GM12892 (cell line): ENCODE results near the gene DZIP1.
"Not testable (repeated sequence)": the region's sequence is repeated elsewhere in the genome, so short reads cannot be mapped to it uniquely, and the experiment has no call there.

Source experiments
- DNase-seq: peaks from one replicate; pipeline ENCODE4 v3.0.0; 2011; ENCODE audit not compliant: insufficient read length
- FAIRE-seq: peaks from 2 replicates; lab custom pipeline; 2011; peaks lifted over from hg19 to GRCh38; lab: Jason Lieb, UNC
- POLR2A ChIP-seq: IDR thresholded peaks from 2 replicates; pipeline ENCODE4 v1.6.1; 2011; ENCODE audit warnings: low read depth, low read length, control low read depth
- POLR2AphosphoS5 ChIP-seq: IDR thresholded peaks from 2 replicates; pipeline ENCODE4 v1.6.1; 2011; ENCODE audit warnings: low read depth, low read length, control low read depth
- TAF1 ChIP-seq: IDR thresholded peaks from 2 replicates; pipeline ENCODE4 v1.6.1; 2011; ENCODE audit warnings: low read depth, mild to moderate bottlenecking, control low read depth, low read length, borderline replicate concordance

Gene DZIP1

GRCh38 chr13:95588721-95589120 lies 55.8 kb downstream of the DZIP1 start:
- DNase-seq (no peak), FAIRE-seq (no peak)
- TF ChIP-seq POLR2AphosphoS5 (no peak), POLR2A (no peak), TAF1 (no peak)

GRCh38 chr13:95588134-95588533 lies 56.4 kb downstream of the DZIP1 start:
- DNase-seq (no peak), FAIRE-seq (no peak)
- TF ChIP-seq POLR2AphosphoS5 (no peak), POLR2A (no peak), TAF1 (no peak)

- DNase-seq = no peak
- FAIRE-seq = no peak
- TF ChIP-seq POLR2A = no peak
Measured at GRCh38 chr13:95585867-95586266, 58.6 kb downstream of the DZIP1 start.

GRCh38 chr13:95579303-95579702 lies 65.2 kb downstream of the DZIP1 start:
- TF ChIP-seq TAF1 (no peak), POLR2AphosphoS5 (no peak), POLR2A (no peak)
- FAIRE-seq (peak; percentile 77), DNase-seq (no peak)

GRCh38 chr13:95573221-95573620 lies 71.3 kb downstream of the DZIP1 start:
- TF ChIP-seq POLR2A (no peak), TAF1 (no peak), POLR2AphosphoS5 (no peak)
- DNase-seq (no peak), FAIRE-seq (no peak)

- no peak for FAIRE-seq
- DNase-seq = no peak
- TF ChIP-seq TAF1 (no peak), POLR2A (no peak), POLR2AphosphoS5 (no peak)
Measured at GRCh38 chr13:95571941-95572340, 72.6 kb downstream of the DZIP1 start.

GRCh38 chr13:95570016-95570415 lies 74.5 kb downstream of the DZIP1 start:
- TF ChIP-seq POLR2A (no peak), TAF1 (no peak), POLR2AphosphoS5 (no peak)
- FAIRE-seq (no peak), DNase-seq (no peak)

GRCh38 chr13:95568131-95568530 lies 76.4 kb downstream of the DZIP1 start:
- TF ChIP-seq POLR2AphosphoS5 (no peak), POLR2A (no peak), TAF1 (no peak)
- no peak for DNase-seq
- no peak for FAIRE-seq

- not testable (repeated sequence) for DNase-seq, FAIRE-seq
Measured at GRCh38 chr13:95565758-95566157, 78.7 kb downstream of the DZIP1 start.

GRCh38 chr13:95564733-95565291 lies 79.7 kb downstream of the DZIP1 start:
- DNase-seq (no peak), FAIRE-seq (no peak)
- TF ChIP-seq POLR2AphosphoS5 (no peak), POLR2A (no peak)

GRCh38 chr13:95564091-95564490 lies 80.4 kb downstream of the DZIP1 start:
- FAIRE-seq (no peak), DNase-seq (no peak)
- TF ChIP-seq TAF1 (no peak), POLR2A (no peak), POLR2AphosphoS5 (no peak)

- no peak for FAIRE-seq
- TF ChIP-seq POLR2A = no peak
- TF ChIP-seq TAF1 = no peak
- TF ChIP-seq POLR2AphosphoS5 = no peak
- no peak for DNase-seq
Measured at GRCh38 chr13:95560387-95560786, 84.1 kb downstream of the DZIP1 start.

- DNase-seq (no peak), FAIRE-seq (no peak)
- no peak for TF ChIP-seq TAF1
- no peak for TF ChIP-seq POLR2A
- TF ChIP-seq POLR2AphosphoS5 = no peak
Measured at GRCh38 chr13:95559100-95559499, 85.4 kb downstream of the DZIP1 start.
